ENCODE measurements around the gene VIL1. TPM values are rescaled to one million over a fixed set of nuclear protein-coding genes. Genes with fewer than 3 reads are reported as not detected.

The VIL1 gene
- total RNA-seq, 1 donor from 2014 or later: not detected

- Mint-ChIP-seq H3K36me3 (ENCODE audit: low read depth, unreplicated experiment) (no peaks in the 10 kb centered on the region), H3K4me1 (ENCODE audit: low read depth, unreplicated experiment) (peaks cover 11% of the 10 kb centered on the region), H3K27ac (ENCODE audit: unreplicated experiment) (peak overlapping the region; percentile 86), H3K4me3 (ENCODE audit: unreplicated experiment) (peak overlapping the region; percentile 87), H3K9me3 (ENCODE audit: unreplicated experiment) (no peaks in the 10 kb centered on the region), H3K27me3 (ENCODE audit: low read depth, unreplicated experiment) (no peaks in the 10 kb centered on the region)
- Histone ChIP-seq H3K4me3 (ENCODE audit: insufficient read depth, low read depth, low read length) (peak overlapping the region; percentile 73), H3K4me2 (ENCODE audit: low read length) (peak overlapping the region; percentile 94), H3K4me1 (ENCODE audit: insufficient read depth, low read length) (peaks cover 39% of the 10 kb centered on the region), H3K9ac (ENCODE audit: low read length) (peak overlapping the region; percentile 87), H2AFZ (ENCODE audit: low read depth, low read length) (peak overlapping the region; percentile 43), H3K36me3 (ENCODE audit: insufficient read depth, low read length) (no peaks in the 10 kb centered on the region), H3K27ac (ENCODE audit: low read depth, low read length) (no peak overlapping the region), H3K79me2 (ENCODE audit: insufficient read depth, low read length) (peaks cover 24% of the 10 kb centered on the region), H4K20me1 (ENCODE audit: insufficient read depth, low read length) (peaks cover 14% of the 10 kb centered on the region), H3K9me3 (ENCODE audit: insufficient read depth, low read depth, low read length) (no peaks in the 10 kb centered on the region), H3K27me3 (ENCODE audit: insufficient read depth, low read length) (no peaks in the 10 kb centered on the region)
- TF ChIP-seq CTCF (IDR thresholded peaks at IDR 0.05; ENCODE audit: insufficient read depth, low read depth, low read length) (no peak), EZH2 (IDR thresholded peaks at IDR 0.05; ENCODE audit: insufficient read depth, low read length) (no peak)
- no peak for FAIRE-seq
- DNase-seq (ENCODE audit: low read depth): no peak
These were observed 21.5 kb upstream of the VIL1 start for GRCh38 chr2:218397463-218397819.

DNA sequence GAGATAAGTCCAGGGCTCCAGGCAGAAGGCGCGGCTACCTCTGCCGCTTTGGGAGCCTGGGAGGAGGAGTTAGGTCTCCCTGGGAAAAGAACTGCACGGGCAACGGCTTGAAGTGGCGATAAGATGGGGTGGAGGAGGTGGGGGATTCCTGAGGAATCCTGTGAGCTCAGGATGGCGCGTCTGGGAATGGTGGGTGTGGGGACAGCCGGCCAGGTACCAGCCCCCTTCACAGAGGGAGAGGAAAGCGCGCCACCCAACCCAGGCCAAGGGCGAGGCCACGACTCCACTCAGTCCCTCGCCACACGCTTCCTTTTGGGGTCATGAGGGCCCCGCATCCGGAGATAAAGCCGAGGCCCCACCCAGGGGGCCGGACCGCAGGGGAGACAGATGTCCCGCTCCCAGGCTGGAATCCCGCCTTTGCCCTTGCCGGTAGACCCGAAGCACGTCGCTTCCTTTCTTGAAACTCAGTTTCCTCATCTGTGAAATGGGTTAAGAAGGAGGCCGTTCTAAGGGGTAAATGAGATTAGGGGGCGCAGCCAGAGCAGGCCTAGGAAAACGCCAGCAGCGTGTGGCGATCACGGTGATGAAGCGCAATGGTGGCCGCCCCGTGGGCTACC is 21.0 kb upstream of the VIL1 start:
- H4K20me1 ChIP-seq (ENCODE audit: insufficient read depth, low read length): peaks cover 16% of the 10 kb centered on the region
- H3K4me2 ChIP-seq (ENCODE audit: low read length): peak overlapping the region; percentile 94
- H3K27ac Mint-ChIP-seq (ENCODE audit: unreplicated experiment): peak overlapping the region; percentile 86
- no peaks in the 10 kb centered on the region for H3K9me3 Mint-ChIP-seq (ENCODE audit: unreplicated experiment)
- peaks cover 11% of the 10 kb centered on the region for H3K4me1 Mint-ChIP-seq (ENCODE audit: low read depth, unreplicated experiment)
- H3K27ac ChIP-seq (ENCODE audit: low read depth, low read length): no peak overlapping the region
- peaks cover 39% of the 10 kb centered on the region for H3K4me1 ChIP-seq (ENCODE audit: insufficient read depth, low read length)
- H3K79me2 ChIP-seq (ENCODE audit: insufficient read depth, low read length): peaks cover 27% of the 10 kb centered on the region
- peak overlapping the region; percentile 43 for H2AFZ ChIP-seq (ENCODE audit: low read depth, low read length)
- peak; percentile 80 for DNase-seq (ENCODE audit: low read depth)
- TF ChIP-seq CTCF (IDR thresholded peaks at IDR 0.05; ENCODE audit: insufficient read depth, low read depth, low read length) (no peak), EZH2 (IDR thresholded peaks at IDR 0.05; ENCODE audit: insufficient read depth, low read length) (no peak)
- H3K36me3 Mint-ChIP-seq (ENCODE audit: low read depth, unreplicated experiment): no peaks in the 10 kb centered on the region
- peak overlapping the region; percentile 87 for H3K9ac ChIP-seq (ENCODE audit: low read length)
- H3K4me3 Mint-ChIP-seq (ENCODE audit: unreplicated experiment): peak overlapping the region; percentile 87
- H3K27me3 ChIP-seq (ENCODE audit: insufficient read depth, low read length): no peaks in the 10 kb centered on the region
- H3K36me3 ChIP-seq (ENCODE audit: insufficient read depth, low read length): no peaks in the 10 kb centered on the region
- H3K27me3 Mint-ChIP-seq (ENCODE audit: low read depth, unreplicated experiment): no peaks in the 10 kb centered on the region
- H3K9me3 ChIP-seq (ENCODE audit: insufficient read depth, low read depth, low read length): no peaks in the 10 kb centered on the region
- no peak for FAIRE-seq
- peak overlapping the region; percentile 73 for H3K4me3 ChIP-seq (ENCODE audit: insufficient read depth, low read depth, low read length)

Data from astrocyte (in vitro differentiated cells and primary cell).